HCT116 (cell line): Measurements from ENCODE around the gene UBE3D. TPM values are rescaled to one million over a fixed set of nuclear protein-coding genes. Genes with fewer than 3 reads are reported as not detected.
"Not testable (repeated sequence)": the region's sequence is repeated elsewhere in the genome, so short reads cannot be mapped to it uniquely, and the experiment has no call there.

Experiments
- ATAC-seq: fragments of 200-7000 bp; cut with Tn5 transposase; 2 replicates; pipeline ENCODE4 v1.9.1; 2020; ENCODE audit warnings: mild to moderate bottlenecking, moderate library complexity
- BruUV-seq: library from RNA; stranded (reverse); fragments of 400-500 nt; replicated peaks from 2 replicates; lab custom pipeline; 2021; lab: Mats Ljungman, UMichigan
- CTCF ChIA-PET: fragments of 300-600 bp; sonication (Branson Sonifier 250); formaldehyde crosslinking; loops from one replicate; lab custom pipeline; 2021; ENCODE audit warnings: antibody characterized with exemption; lab: Charles Lee
- POLR2A ChIA-PET: fragments of 300-600, 350-600 bp; sonication (Branson Sonifier 250); formaldehyde crosslinking; loops from one replicate; lab custom pipeline; 2021; ENCODE audit warnings: antibody characterized with exemption; lab: Charles Lee
- RAD21 ChIA-PET, 2 experiments: fragments of 300-600 bp; sonication (Branson Sonifier 250); formaldehyde crosslinking; loops; one replicate each; lab custom pipeline; 2023; ENCODE audit warnings: low total read pairs in 2 of 2; ENCODE audit not compliant: uncharacterized antibody in 2 of 2, unreplicated experiment in 2 of 2, low non-redundant PET in 1 of 2; lab: Charles Lee
- DNase-seq: peaks from one replicate; pipeline ENCODE4 v3.0.0-alpha.2; 2010; ENCODE audit warnings: low read depth, low spot score
- H2AFZ ChIP-seq: fragments of 200-600 bp; shearing (Covaris generic), sonication (generic); 2 replicates; pipeline ENCODE4 v1.6.1; 2017; ENCODE audit warnings: low read depth, mixed run types, mixed read lengths, antibody characterized with exemption, low read length; ENCODE audit not compliant: poor library complexity, severe bottlenecking
- H3K27ac ChIP-seq: 2 replicates; pipeline ENCODE4 v1.5.1; 2012; ENCODE audit warnings: low read depth, low read length
- H3K27me3 ChIP-seq: fragments of 200-600 bp; sonication (generic); 2 replicates; pipeline ENCODE4 v1.6.1; 2016; ENCODE audit warnings: mixed run types, low read length, mixed read lengths; ENCODE audit not compliant: insufficient read depth
- H3K36me3 ChIP-seq, 2 experiments: fragments of 200-500 bp in 1 of 2; fragments of 200-600 bp in 1 of 2; sonication (Bioruptor generic) in 1 of 2; sonication (generic) in 1 of 2; 2 replicates each; pipeline versions ENCODE4 v1.5.1 to v1.6.1; 2014 to 2016; ENCODE audit warnings: low read length in 2 of 2, inconsistent platforms in 1 of 2, mixed read lengths in 1 of 2, mixed run types in 1 of 2; ENCODE audit not compliant: insufficient read depth in 2 of 2, control insufficient read depth in 1 of 2
- H3K4me1 ChIP-seq, 2 experiments: fragments of 200-600 bp in 1 of 2; sonication (generic) in 1 of 2; 2 replicates each; pipeline versions ENCODE4 v1.5.1 to v1.6.1; 2012 to 2017; ENCODE audit warnings: low read length in 2 of 2, inconsistent platforms in 1 of 2, mild to moderate bottlenecking in 1 of 2, mixed read lengths in 1 of 2, mixed run types in 1 of 2, moderate library complexity in 1 of 2; ENCODE audit not compliant: insufficient read depth in 2 of 2, control insufficient read depth in 1 of 2
- H3K4me2 ChIP-seq: fragments of 200-600 bp; sonication (generic); 2 replicates; pipeline ENCODE4 v1.6.1; 2017; ENCODE audit warnings: mixed run types, low read length, mixed read lengths
- H3K4me3 ChIP-seq, 2 experiments: fragments of 200-600 bp in 1 of 2; sonication (generic) in 1 of 2; replicated peaks in 1 of 2; 2 replicates each; pipeline ENCODE4 v1.5.1; 2011 to 2016; ENCODE audit warnings: low read length in 2 of 2, control low read depth in 1 of 2, low read depth in 1 of 2, mild to moderate bottlenecking in 1 of 2, mixed read lengths in 1 of 2, mixed run types in 1 of 2
- H3K79me2 ChIP-seq: fragments of 200-600 bp; sonication (generic); 2 replicates; pipeline ENCODE4 v1.6.1; 2017; ENCODE audit warnings: mild to moderate bottlenecking, mixed run types, low read length, moderate library complexity, mixed read lengths; ENCODE audit not compliant: insufficient read depth
- H3K9ac ChIP-seq: fragments of 200-600 bp; sonication (generic); 2 replicates; pipeline ENCODE4 v1.6.1; 2016; ENCODE audit warnings: low read length, mixed read lengths
- H3K9me2 ChIP-seq: fragments of 200-600 bp; sonication (generic), shearing (Covaris generic); 2 replicates; pipeline ENCODE4 v1.6.1; 2017; ENCODE audit warnings: mixed run types, mild to moderate bottlenecking, moderate library complexity; ENCODE audit not compliant: insufficient read depth
- H3K9me3 ChIP-seq, 2 experiments: fragments of 200-500 bp in 1 of 2; fragments of 200-600 bp in 1 of 2; sonication (Bioruptor generic) in 1 of 2; sonication (generic) in 1 of 2; 2 replicates each; pipeline ENCODE4 v1.6.1; 2014 to 2017; ENCODE audit warnings: low read length in 2 of 2, mixed read lengths in 2 of 2, inconsistent platforms in 1 of 2, low read depth in 1 of 2, mild to moderate bottlenecking in 1 of 2, mixed run types in 1 of 2, moderate library complexity in 1 of 2; ENCODE audit not compliant: control insufficient read depth in 1 of 2, insufficient read depth in 1 of 2
- H4K20me1 ChIP-seq: fragments of 200-600 bp; sonication (generic), shearing (Covaris generic); 2 replicates; pipeline ENCODE4 v1.6.1; 2017; ENCODE audit warnings: mixed run types, mild to moderate bottlenecking, moderate library complexity; ENCODE audit not compliant: insufficient read depth
- CBX3 ChIP-seq: IDR thresholded peaks from 2 replicates; pipeline ENCODE4 v1.6.1; 2012; ENCODE audit warnings: low read depth
- ELF1 ChIP-seq: IDR thresholded peaks from 2 replicates; pipeline ENCODE4 v1.6.1; 2012; ENCODE audit warnings: low read depth, borderline replicate concordance
- POLR2A ChIP-seq: IDR thresholded peaks from 2 replicates; pipeline ENCODE4 v1.7.0; 2011; ENCODE audit warnings: borderline replicate concordance; ENCODE audit not compliant: insufficient read depth, insufficient read length; ENCODE audit errors: extremely low read depth
- SP1 ChIP-seq: IDR thresholded peaks from 2 replicates; pipeline ENCODE4 v1.6.1; 2012; ENCODE audit warnings: low read depth
- SRF ChIP-seq: IDR thresholded peaks from 2 replicates; pipeline ENCODE4 v1.6.1; 2012; ENCODE audit warnings: low read depth
- TCF7L2 ChIP-seq: IDR thresholded peaks from 2 replicates; pipeline ENCODE4 v1.7.0; 2011; ENCODE audit warnings: borderline replicate concordance, inconsistent platforms; ENCODE audit not compliant: insufficient read depth, insufficient read length; ENCODE audit errors: extremely low read depth
- intact Hi-C: fragments of 100-400 bp; cut with micrococcal nuclease; formaldehyde crosslinking; loops from 2 replicates; pipeline ENCODE4 v1.10.0; 2022
- total RNA-seq: library from RNA; stranded (reverse); gene quantifications from one replicate; pipeline ENCODE4 v1.2.1, GENCODE V29; 2021; ENCODE audit not compliant: unreplicated experiment

UBE3D gene
- total RNA-seq, 1 experiment from 2014 or later: 9.0 TPM

DNA sequence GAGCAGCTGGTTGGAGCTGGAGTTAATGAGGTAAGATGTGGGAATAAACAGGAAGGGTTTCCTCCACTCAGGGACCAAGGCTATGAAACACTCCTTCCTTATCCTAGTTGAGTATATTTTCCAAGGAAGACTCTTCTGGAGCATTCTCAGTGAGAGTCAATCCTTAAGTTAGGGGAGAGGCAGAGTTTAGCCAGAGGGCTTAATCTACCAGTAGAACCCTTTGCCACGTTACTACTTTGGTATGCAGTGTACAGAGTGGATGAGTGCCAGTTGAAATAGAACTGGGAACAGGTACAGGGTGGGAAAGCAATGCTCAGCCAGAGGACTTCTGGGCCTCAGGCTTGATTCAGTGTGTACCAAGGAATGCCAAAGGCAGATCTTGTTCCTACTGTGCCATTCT lies 114.3 kb downstream of the UBE3D start:
- no peaks in the 10 kb centered on the region for H3K4me1 ChIP-seq
- ChIA-PET RAD21 (no interaction called here), POLR2A (no interaction called here), CTCF (no interaction called here)
- no peak overlapping the region for H3K4me3 ChIP-seq
- no peaks in the 10 kb centered on the region for H3K79me2 ChIP-seq
- no peak overlapping the region for H2AFZ ChIP-seq
- H3K4me2 ChIP-seq: no peak overlapping the region
- BruUV-seq: no TSS peak
- no peaks in the 10 kb centered on the region for H3K9me2 ChIP-seq
- no peaks in the 10 kb centered on the region for H4K20me1 ChIP-seq
- H3K9ac ChIP-seq: no peak overlapping the region
- DNase-seq (no peak), ATAC-seq (no peak)
- H3K27ac ChIP-seq: no peak overlapping the region
- no peaks in the 10 kb centered on the region for H3K9me3 ChIP-seq
- intact Hi-C loops: no loop called here
- H3K36me3 ChIP-seq: 0 out of 4 replicates have a peak, but pooled peaks cover 0 to 3% of the 10 kb centered on the region in 2 experiments
- H3K27me3 ChIP-seq: no peaks in the 10 kb centered on the region
- no peak for TF ChIP-seq ELF1
- TF ChIP-seq SP1: no peak
- TF ChIP-seq SRF: no peak
- no peak for TF ChIP-seq TCF7L2
- TF ChIP-seq POLR2A: no peak

DNA sequence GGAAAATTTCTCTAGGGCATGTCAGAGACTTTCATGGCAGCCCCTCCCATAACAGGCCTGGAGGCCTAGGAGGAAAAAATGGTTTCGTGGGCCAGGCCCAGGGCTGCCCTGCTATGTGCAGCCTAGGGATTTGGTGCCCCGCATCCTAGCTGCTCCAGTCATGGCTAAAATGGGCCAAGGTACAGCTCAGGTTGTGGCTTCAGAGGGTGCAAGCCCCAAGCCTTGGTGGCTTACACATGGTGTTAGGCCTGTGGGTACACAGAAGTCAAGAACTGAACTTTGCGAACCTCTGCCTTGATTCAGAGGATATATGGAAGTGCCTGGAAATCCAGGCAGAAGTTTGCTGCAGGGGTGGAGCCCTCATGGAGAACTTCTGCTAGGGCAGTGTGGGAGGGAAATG lies 134.7 kb downstream of the UBE3D start:
- H3K79me2 ChIP-seq, BruUV-seq, H2AFZ ChIP-seq, H4K20me1 ChIP-seq, POLR2A ChIA-PET, DNase-seq, H3K4me3 ChIP-seq, RAD21 ChIA-PET, H3K9ac ChIP-seq, ATAC-seq, H3K27me3 ChIP-seq, H3K9me2 ChIP-seq, H3K4me2 ChIP-seq, H3K9me3 ChIP-seq, H3K27ac ChIP-seq, H3K4me1 ChIP-seq, intact Hi-C loops, CTCF ChIA-PET: not testable (repeated sequence)
- peaks cover 0 to 15% of the 10 kb centered on the region in 2 experiments; a peak in 2 of 4 replicates for H3K36me3 ChIP-seq
- TF ChIP-seq CBX3: peak; percentile 57; the same call in 1 of the 2 replicates
